ENCODE measurements around the gene EGFLAM. TPM values are rescaled to one million over a fixed set of nuclear protein-coding genes. Genes with fewer than 3 reads are reported as not detected.
A peak's percentile ranks its signal among the peaks of the same experiment; 100 is the strongest.

EGFLAM gene
- total RNA-seq, 1 donor from 2014 or later = not detected

DNA sequence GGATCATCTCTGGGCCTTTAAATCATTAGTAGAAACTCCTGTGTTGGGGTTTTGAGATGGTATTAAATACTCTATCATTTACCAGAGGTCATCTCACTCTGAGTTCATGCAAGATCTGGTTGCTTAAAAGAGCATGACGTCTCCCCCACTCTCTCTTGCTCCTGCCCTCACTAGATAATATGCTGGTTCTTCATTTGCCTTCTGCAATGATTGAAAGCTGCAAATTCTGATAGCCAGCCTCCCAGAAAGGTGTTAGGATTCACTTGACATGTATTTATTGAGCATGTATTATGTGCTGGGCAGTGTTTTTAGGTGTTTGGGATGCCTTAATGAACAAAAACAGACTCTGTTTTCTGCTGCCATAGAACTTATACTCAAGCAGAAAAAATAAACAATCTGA is 41.2 kb downstream of the EGFLAM start:
- no peaks in the 10 kb centered on the region for H3K36me3 Mint-ChIP-seq (ENCODE audit: unreplicated experiment)

GRCh38 chr5:38305148-38305547 is 46.8 kb downstream of the EGFLAM start:
- no peaks in the 10 kb centered on the region for H3K27me3 Mint-ChIP-seq (ENCODE audit: unreplicated experiment)
- H3K9me3 Mint-ChIP-seq (ENCODE audit: unreplicated experiment) = peaks cover 32% of the 10 kb centered on the region
- no peaks in the 10 kb centered on the region for H3K4me1 Mint-ChIP-seq (ENCODE audit: unreplicated experiment)
- TF ChIP-seq, protein P1, sequence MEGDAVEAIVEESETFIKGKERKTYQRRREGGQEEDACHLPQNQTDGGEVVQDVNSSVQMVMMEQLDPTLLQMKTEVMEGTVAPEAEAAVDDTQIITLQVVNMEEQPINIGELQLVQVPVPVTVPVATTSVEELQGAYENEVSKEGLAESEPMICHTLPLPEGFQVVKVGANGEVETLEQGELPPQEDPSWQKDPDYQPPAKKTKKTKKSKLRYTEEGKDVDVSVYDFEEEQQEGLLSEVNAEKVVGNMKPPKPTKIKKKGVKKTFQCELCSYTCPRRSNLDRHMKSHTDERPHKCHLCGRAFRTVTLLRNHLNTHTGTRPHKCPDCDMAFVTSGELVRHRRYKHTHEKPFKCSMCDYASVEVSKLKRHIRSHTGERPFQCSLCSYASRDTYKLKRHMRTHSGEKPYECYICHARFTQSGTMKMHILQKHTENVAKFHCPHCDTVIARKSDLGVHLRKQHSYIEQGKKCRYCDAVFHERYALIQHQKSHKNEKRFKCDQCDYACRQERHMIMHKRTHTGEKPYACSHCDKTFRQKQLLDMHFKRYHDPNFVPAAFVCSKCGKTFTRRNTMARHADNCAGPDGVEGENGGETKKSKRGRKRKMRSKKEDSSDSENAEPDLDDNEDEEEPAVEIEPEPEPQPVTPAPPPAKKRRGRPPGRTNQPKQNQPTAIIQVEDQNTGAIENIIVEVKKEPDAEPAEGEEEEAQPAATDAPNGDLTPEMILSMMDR (IDR thresholded peaks at IDR 0.05) = no peak
- DNase-seq (ENCODE audit: extremely low spot score, unreplicated experiment) = peak; percentile 3
- H3K4me3 Mint-ChIP-seq (ENCODE audit: unreplicated experiment) = no peak overlapping the region
- no peak overlapping the region for H3K27ac Mint-ChIP-seq (ENCODE audit: unreplicated experiment)
- H3K36me3 Mint-ChIP-seq (ENCODE audit: unreplicated experiment) = no peaks in the 10 kb centered on the region

More for the DNA sequence above, 41.2 kb downstream of the EGFLAM start:
- TF ChIP-seq, protein P1 (IDR thresholded peaks at IDR 0.05) = no peak
- DNase-seq (ENCODE audit: extremely low spot score, unreplicated experiment) = no peak
- Mint-ChIP-seq H3K4me3 (ENCODE audit: unreplicated experiment) (no peak overlapping the region), H3K27ac (ENCODE audit: unreplicated experiment) (no peak overlapping the region), H3K27me3 (ENCODE audit: unreplicated experiment) (peaks cover 6% of the 10 kb centered on the region), H3K9me3 (ENCODE audit: unreplicated experiment) (peaks cover 14% of the 10 kb centered on the region), H3K4me1 (ENCODE audit: unreplicated experiment) (no peaks in the 10 kb centered on the region)

- TF ChIP-seq, protein P1 (IDR thresholded peaks at IDR 0.05) = no peak
- peaks cover 29% of the 10 kb centered on the region for H3K9me3 Mint-ChIP-seq (ENCODE audit: unreplicated experiment)
- no peaks in the 10 kb centered on the region for H3K4me1 Mint-ChIP-seq (ENCODE audit: unreplicated experiment)
- H3K36me3 Mint-ChIP-seq (ENCODE audit: unreplicated experiment) = no peaks in the 10 kb centered on the region
- no peak overlapping the region for H3K27ac Mint-ChIP-seq (ENCODE audit: unreplicated experiment)
- H3K4me3 Mint-ChIP-seq (ENCODE audit: unreplicated experiment) = no peak overlapping the region
- H3K27me3 Mint-ChIP-seq (ENCODE audit: unreplicated experiment) = peaks cover 6% of the 10 kb centered on the region
- peak; percentile 15 for DNase-seq (ENCODE audit: extremely low spot score, unreplicated experiment)
Measured at GRCh38 chr5:38307845-38308244, 49.5 kb downstream of the EGFLAM start.

GRCh38 chr5:38316544-38317224 is 58.3 kb downstream of the EGFLAM start:
- TF ChIP-seq, protein P1 (IDR thresholded peaks at IDR 0.05) = no peak
- Mint-ChIP-seq H3K9me3 (ENCODE audit: unreplicated experiment) (no peaks in the 10 kb centered on the region), H3K4me3 (ENCODE audit: unreplicated experiment) (no peak overlapping the region), H3K27me3 (ENCODE audit: unreplicated experiment) (peaks cover under 1% of the 10 kb centered on the region), H3K36me3 (ENCODE audit: unreplicated experiment) (no peaks in the 10 kb centered on the region), H3K27ac (ENCODE audit: unreplicated experiment) (peak overlapping the region; percentile 66), H3K4me1 (ENCODE audit: unreplicated experiment) (peaks cover 12% of the 10 kb centered on the region)
- peak; percentile 82 for DNase-seq (ENCODE audit: extremely low spot score, unreplicated experiment)

- peaks cover 12% of the 10 kb centered on the region for H3K4me1 Mint-ChIP-seq (ENCODE audit: unreplicated experiment)
- no peak for DNase-seq (ENCODE audit: extremely low spot score, unreplicated experiment)
- no peak overlapping the region for H3K27ac Mint-ChIP-seq (ENCODE audit: unreplicated experiment)
- TF ChIP-seq, protein P1 (IDR thresholded peaks at IDR 0.05) = no peak
- no peaks in the 10 kb centered on the region for H3K36me3 Mint-ChIP-seq (ENCODE audit: unreplicated experiment)
- no peaks in the 10 kb centered on the region for H3K27me3 Mint-ChIP-seq (ENCODE audit: unreplicated experiment)
- H3K4me3 Mint-ChIP-seq (ENCODE audit: unreplicated experiment) = no peak overlapping the region
- H3K9me3 Mint-ChIP-seq (ENCODE audit: unreplicated experiment) = no peaks in the 10 kb centered on the region
Measured at GRCh38 chr5:38317868-38318267, 59.5 kb downstream of the EGFLAM start.

Data from osteocyte (in vitro differentiated cells).